Endothelial cell of umbilical vein (primary cell): ENCODE data around the gene ADGRD1. TPM values are rescaled to one million over a fixed set of nuclear protein-coding genes. Genes with fewer than 3 reads are reported as not detected.

ENCODE experiments used
- BruUV-seq: library from RNA; stranded (reverse); fragments of 400-500 nt; replicated peaks from 2 replicates; lab custom pipeline; 2021; lab: Mats Ljungman, UMichigan
- CTCF ChIA-PET: fragments of 300-600, 350-600 bp; sonication (Branson Sonifier 250); formaldehyde crosslinking; loops from one replicate; lab custom pipeline; 2021; ENCODE audit warnings: antibody characterized with exemption, inconsistent platforms; lab: Charles Lee
- POLR2A ChIA-PET: fragments of 300-600, 350-600 bp; sonication (Branson Sonifier 250); formaldehyde crosslinking; loops from one replicate; lab custom pipeline; 2021; ENCODE audit warnings: antibody characterized with exemption, inconsistent platforms; lab: Charles Lee
- DNase-seq: peaks from one replicate; pipeline ENCODE4 v3.0.0-alpha.2; 2011; ENCODE audit warnings: low read depth, low spot score
- FAIRE-seq: peaks from 2 replicates; lab custom pipeline; 2011; peaks lifted over from hg19 to GRCh38; lab: Jason Lieb, UNC
- H2AFZ ChIP-seq: 2 replicates; pipeline ENCODE4 v1.6.0; 2012; ENCODE audit warnings: low read depth, low read length, control low read depth, inconsistent platforms
- H3K27ac ChIP-seq: 2 replicates; pipeline ENCODE4 v1.5.1; 2011; ENCODE audit warnings: low read depth, mild to moderate bottlenecking, control low read depth, low read length, moderate library complexity; ENCODE audit not compliant: insufficient read depth
- H3K27me3 ChIP-seq, 2 experiments: 2 replicates each; pipeline versions ENCODE4 v1.6.0 to v1.6.1; 2011; ENCODE audit warnings: low read length in 2 of 2, mixed read lengths in 1 of 2; ENCODE audit not compliant: control insufficient read depth in 2 of 2, insufficient read depth in 2 of 2
- H3K36me3 ChIP-seq, 2 experiments: 2 replicates in 1 of 2; 3 replicates in 1 of 2; pipeline ENCODE4 v1.5.1; 2011; ENCODE audit warnings: low read length in 2 of 2, mild to moderate bottlenecking in 1 of 2, moderate library complexity in 1 of 2; ENCODE audit not compliant: control insufficient read depth in 2 of 2, insufficient read depth in 2 of 2; ENCODE audit errors: extremely low read depth in 1 of 2
- H3K4me1 ChIP-seq: 3 replicates; pipeline ENCODE4 v1.5.1; 2011; ENCODE audit warnings: mild to moderate bottlenecking, low read length; ENCODE audit not compliant: control insufficient read depth, insufficient read depth; ENCODE audit errors: extremely low read depth
- H3K4me2 ChIP-seq: 2 replicates; pipeline ENCODE4 v1.6.1; 2011; ENCODE audit warnings: low read length, control low read depth, mixed read lengths; ENCODE audit not compliant: insufficient read depth
- H3K4me3 ChIP-seq, 3 experiments: fragments of 200-600 bp in 1 of 3; sonication (generic), shearing (Covaris generic) in 1 of 3; replicated peaks in 1 of 3; 2 replicates each; pipeline ENCODE4 v1.5.1; 2011 to 2016; ENCODE audit warnings: control low read depth in 3 of 3, low read length in 3 of 3, mild to moderate bottlenecking in 2 of 3, inconsistent platforms in 1 of 3, low read depth in 1 of 3, moderate library complexity in 1 of 3; ENCODE audit not compliant: insufficient read depth in 1 of 3
- H3K79me2 ChIP-seq: 2 replicates; pipeline ENCODE4 v1.6.0; 2012; ENCODE audit warnings: low read length, inconsistent platforms; ENCODE audit not compliant: control insufficient read depth, insufficient read depth
- H3K9ac ChIP-seq: replicated peaks from 2 replicates; pipeline ENCODE3; 2011; ENCODE audit warnings: low read length, control low read depth; ENCODE audit not compliant: insufficient read depth; ENCODE audit errors: extremely low read depth
- H3K9me1 ChIP-seq: replicated peaks from 3 replicates; pipeline ENCODE4 v1.6.0; 2011; ENCODE audit warnings: mild to moderate bottlenecking, low read length; ENCODE audit not compliant: control insufficient read depth, insufficient read depth; ENCODE audit errors: extremely low read depth
- H3K9me3 ChIP-seq: replicated peaks from 2 replicates; pipeline ENCODE4 v1.5.1; 2012; ENCODE audit warnings: low read length, inconsistent platforms; ENCODE audit not compliant: control insufficient read depth, insufficient read depth
- H4K20me1 ChIP-seq: replicated peaks from 2 replicates; pipeline ENCODE3; 2011; ENCODE audit warnings: mild to moderate bottlenecking, low read length; ENCODE audit not compliant: control insufficient read depth, insufficient read depth; ENCODE audit errors: extremely low read depth
- EZH2 ChIP-seq: IDR thresholded peaks from 2 replicates; pipeline ENCODE4 v1.6.1; 2012; ENCODE audit warnings: borderline replicate concordance, low read depth, mild to moderate bottlenecking, moderate library complexity, low read length, inconsistent platforms; ENCODE audit not compliant: severe bottlenecking
- FOS ChIP-seq: IDR thresholded peaks from 2 replicates; pipeline ENCODE4 v1.6.1; 2011; ENCODE audit warnings: mild to moderate bottlenecking, low read length, moderate library complexity, borderline replicate concordance; ENCODE audit not compliant: insufficient read depth
- GATA2 ChIP-seq: IDR thresholded peaks from 2 replicates; pipeline ENCODE4 v1.7.0; 2011; ENCODE audit warnings: low read depth, mild to moderate bottlenecking, moderate library complexity, mixed read lengths, low read length; ENCODE audit not compliant: insufficient read length, insufficient read depth
- JUN ChIP-seq: IDR thresholded peaks from 2 replicates; pipeline ENCODE4 v1.6.1; 2011; ENCODE audit warnings: borderline replicate concordance, low read depth; ENCODE audit not compliant: insufficient read length, insufficient read depth
- MYC ChIP-seq: IDR thresholded peaks from one replicate; pipeline ENCODE4 v1.6.1; 2011; ENCODE audit warnings: mild to moderate bottlenecking, low read depth, low read length
- POLR2A ChIP-seq: IDR thresholded peaks from 2 replicates; pipeline ENCODE4 v1.6.1; 2012; ENCODE audit warnings: low read depth, mild to moderate bottlenecking, control low read depth, low read length
- POLR2AphosphoS5 ChIP-seq: IDR thresholded peaks from 2 replicates; pipeline ENCODE4 v1.6.1; 2012; ENCODE audit warnings: low read depth, mild to moderate bottlenecking, control low read depth, low read length, moderate library complexity; ENCODE audit not compliant: insufficient read depth
- dilution Hi-C: fragments of 300-500 bp; cut with MboI; formaldehyde crosslinking; loops from one replicate; pipeline ENCODE4 v1.15.0; 2019; ENCODE audit warnings: low sequenced_read_pairs; ENCODE audit not compliant: extremely low pct_ligation_motif_present
- intact Hi-C: fragments of 100-400 bp; cut with micrococcal nuclease; formaldehyde crosslinking; loops from one replicate; pipeline ENCODE4 v1.10.0; 2022
- polyA plus RNA-seq, 4 experiments: library from polyadenylated mRNA; depleted of rRNA in 3 of 4; stranded (reverse) in 3 of 4; unstranded in 1 of 4; fragments of >200 nt; gene quantifications; 2 replicates each; pipeline versions ENCODE4 v1.2.1 to v1.2.3, GENCODE V29; 2011 to 2012; ENCODE audit warnings: missing spikeins in 1 of 4
- total RNA-seq: library from RNA; stranded (reverse); gene quantifications from 2 replicates; pipeline ENCODE4 v1.2.3, GENCODE V29; 2021
- TF ChIP-seq, protein P1 (sequence below), 2 donors: IDR thresholded peaks; 1 replicate in 1 of 2; 2 replicates in 1 of 2; pipeline ENCODE4 v1.5.1; 2011; ENCODE audit warnings: low read length in 2 of 2, mild to moderate bottlenecking in 2 of 2, moderate library complexity in 2 of 2, control low read depth in 1 of 2, inconsistent platforms in 1 of 2, low read depth in 1 of 2; ENCODE audit not compliant: insufficient read depth in 1 of 2; ENCODE audit errors: extremely low read depth in 1 of 2
- TF ChIP-seq, protein P2 (sequence below): IDR thresholded peaks from 2 replicates; pipeline ENCODE4 v1.6.1; 2011; ENCODE audit not compliant: insufficient read depth, insufficient read length

Gene ADGRD1
- total and polyA plus RNA-seq, 2 donors (not counting 3 experiments of a cell fraction or from before 2014, with no cell fraction given) = 0.07 TPM; not detected in 1

- ChIA-PET POLR2A (no interaction called here), CTCF (no interaction called here)
- TF ChIP-seq JUN = no peak
- TF ChIP-seq, protein P1, sequence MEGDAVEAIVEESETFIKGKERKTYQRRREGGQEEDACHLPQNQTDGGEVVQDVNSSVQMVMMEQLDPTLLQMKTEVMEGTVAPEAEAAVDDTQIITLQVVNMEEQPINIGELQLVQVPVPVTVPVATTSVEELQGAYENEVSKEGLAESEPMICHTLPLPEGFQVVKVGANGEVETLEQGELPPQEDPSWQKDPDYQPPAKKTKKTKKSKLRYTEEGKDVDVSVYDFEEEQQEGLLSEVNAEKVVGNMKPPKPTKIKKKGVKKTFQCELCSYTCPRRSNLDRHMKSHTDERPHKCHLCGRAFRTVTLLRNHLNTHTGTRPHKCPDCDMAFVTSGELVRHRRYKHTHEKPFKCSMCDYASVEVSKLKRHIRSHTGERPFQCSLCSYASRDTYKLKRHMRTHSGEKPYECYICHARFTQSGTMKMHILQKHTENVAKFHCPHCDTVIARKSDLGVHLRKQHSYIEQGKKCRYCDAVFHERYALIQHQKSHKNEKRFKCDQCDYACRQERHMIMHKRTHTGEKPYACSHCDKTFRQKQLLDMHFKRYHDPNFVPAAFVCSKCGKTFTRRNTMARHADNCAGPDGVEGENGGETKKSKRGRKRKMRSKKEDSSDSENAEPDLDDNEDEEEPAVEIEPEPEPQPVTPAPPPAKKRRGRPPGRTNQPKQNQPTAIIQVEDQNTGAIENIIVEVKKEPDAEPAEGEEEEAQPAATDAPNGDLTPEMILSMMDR (IDR thresholded peaks at IDR 0.05; ENCODE audit: extremely low read depth in 1 of 2, insufficient read depth in 1 of 2, low read depth in 1 of 2, low read length in 2 of 2) = no peak
- TF ChIP-seq POLR2A = no peak
- no peak for TF ChIP-seq FOS
- no peak for TF ChIP-seq GATA2
- TF ChIP-seq POLR2AphosphoS5 = no peak
- TF ChIP-seq MYC = no peak
- TF ChIP-seq, protein P2, sequence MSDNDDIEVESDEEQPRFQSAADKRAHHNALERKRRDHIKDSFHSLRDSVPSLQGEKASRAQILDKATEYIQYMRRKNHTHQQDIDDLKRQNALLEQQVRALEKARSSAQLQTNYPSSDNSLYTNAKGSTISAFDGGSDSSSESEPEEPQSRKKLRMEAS = no peak
- TF ChIP-seq EZH2 = no peak
- intact Hi-C loops = no loop called here
- Histone ChIP-seq H3K9ac (no peak overlapping the region), H3K4me3 (no peak overlapping the region), H3K27ac (no peak overlapping the region), H3K9me1 (no peaks in the 10 kb centered on the region), H4K20me1 (no peaks in the 10 kb centered on the region), H3K4me2 (no peak overlapping the region), H3K9me3 (no peaks in the 10 kb centered on the region), H3K36me3 (no peaks in the 10 kb centered on the region), H3K4me1 (no peaks in the 10 kb centered on the region), H3K27me3 (no peaks in the 10 kb centered on the region), H3K79me2 (no peaks in the 10 kb centered on the region), H2AFZ (no peak overlapping the region)
- DNase-seq (no peak), FAIRE-seq (no peak)
- dilution Hi-C loops = no loop called here
- no TSS peak for BruUV-seq
Measured at GRCh38 chr12:131087302-131087818, 133.7 kb downstream of the ADGRD1 start.
